ENCODE data around the gene JMJD8. TPM values are rescaled to one million over a fixed set of nuclear protein-coding genes. Genes with fewer than 3 reads are reported as not detected.

The JMJD8 gene
- total RNA-seq, 4 donors from 2014 or later: 72.8 to 156 (median 124) TPM

DNA sequence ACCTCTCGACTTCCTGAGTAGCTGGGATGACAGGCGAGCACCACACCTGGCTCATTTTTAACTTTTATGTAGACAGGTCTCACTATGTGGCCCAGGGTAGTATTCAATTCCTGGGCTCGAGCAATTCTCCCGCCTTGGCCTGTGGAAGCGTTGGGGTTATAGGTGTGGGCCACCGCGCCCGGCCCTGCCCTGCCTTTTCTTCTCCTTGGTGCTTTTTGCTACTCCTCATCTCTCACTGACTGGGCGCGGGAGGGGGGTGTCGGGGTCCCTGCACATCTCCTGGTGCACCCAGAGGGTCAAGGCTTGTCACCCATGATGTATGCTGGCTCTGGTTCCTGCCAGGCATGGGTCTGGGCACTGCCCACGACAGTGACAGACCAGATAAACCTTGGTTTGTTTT is 39.6 kb downstream of the JMJD8 start:
- intact Hi-C loops (cut with DNase I): no loop called here
- Histone ChIP-seq H3K4me3 (replicated peaks in 1 of 3) (no peak overlapping the region), H3K27me3 (no peaks in the 10 kb centered on the region), H3K36me3 (no peaks in the 10 kb centered on the region), H3K4me1 (peaks cover 51 to 68% of the 10 kb centered on the region in 2 donors), H3K9me3 (no peaks in the 10 kb centered on the region), H3K27ac (no peak overlapping the region)
- 93 to 98% methylated on average over 12 of the region's 12 CpGs for WGBS, 2 donors
- no peak for DNase-seq
- TF ChIP-seq, protein P1, sequence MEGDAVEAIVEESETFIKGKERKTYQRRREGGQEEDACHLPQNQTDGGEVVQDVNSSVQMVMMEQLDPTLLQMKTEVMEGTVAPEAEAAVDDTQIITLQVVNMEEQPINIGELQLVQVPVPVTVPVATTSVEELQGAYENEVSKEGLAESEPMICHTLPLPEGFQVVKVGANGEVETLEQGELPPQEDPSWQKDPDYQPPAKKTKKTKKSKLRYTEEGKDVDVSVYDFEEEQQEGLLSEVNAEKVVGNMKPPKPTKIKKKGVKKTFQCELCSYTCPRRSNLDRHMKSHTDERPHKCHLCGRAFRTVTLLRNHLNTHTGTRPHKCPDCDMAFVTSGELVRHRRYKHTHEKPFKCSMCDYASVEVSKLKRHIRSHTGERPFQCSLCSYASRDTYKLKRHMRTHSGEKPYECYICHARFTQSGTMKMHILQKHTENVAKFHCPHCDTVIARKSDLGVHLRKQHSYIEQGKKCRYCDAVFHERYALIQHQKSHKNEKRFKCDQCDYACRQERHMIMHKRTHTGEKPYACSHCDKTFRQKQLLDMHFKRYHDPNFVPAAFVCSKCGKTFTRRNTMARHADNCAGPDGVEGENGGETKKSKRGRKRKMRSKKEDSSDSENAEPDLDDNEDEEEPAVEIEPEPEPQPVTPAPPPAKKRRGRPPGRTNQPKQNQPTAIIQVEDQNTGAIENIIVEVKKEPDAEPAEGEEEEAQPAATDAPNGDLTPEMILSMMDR (IDR thresholded peaks at IDR 0.05): no peak
- TF ChIP-seq POLR2A (IDR thresholded peaks at IDR 0.05): no peak

DNA sequence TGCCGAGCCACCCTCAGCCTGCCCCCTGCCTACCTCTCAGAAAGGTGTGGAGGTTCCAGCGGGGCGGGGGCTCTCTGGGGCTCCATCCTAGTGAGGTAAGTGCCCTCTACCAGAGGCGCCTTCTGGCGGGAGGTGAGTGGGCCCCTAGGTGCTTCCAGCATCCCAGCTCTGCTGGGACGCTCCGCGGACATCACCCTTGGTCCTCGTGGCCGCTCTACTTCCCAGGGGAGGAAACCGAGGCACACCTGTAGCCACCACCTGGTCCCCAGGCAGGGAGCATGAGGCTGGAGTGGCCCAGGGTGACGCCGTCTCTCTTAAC is 41.1 kb downstream of the JMJD8 start:
- no peak for DNase-seq
- H3K27ac ChIP-seq: peak overlapping the region; percentile 25 to 86 (median 54)
- intact Hi-C loops (cut with DNase I): no loop called here
- TF ChIP-seq POLR2A (IDR thresholded peaks at IDR 0.05): no peak
- TF ChIP-seq, protein P1 (IDR thresholded peaks at IDR 0.05): no peak
- peak overlapping the region in 2 of 3 donors; percentile 64 to 93 for H3K4me3 ChIP-seq (replicated peaks in 1 of 3)
- no peaks in the 10 kb centered on the region for H3K9me3 ChIP-seq
- H3K36me3 ChIP-seq: no peaks in the 10 kb centered on the region
- no peaks in the 10 kb centered on the region for H3K27me3 ChIP-seq
- H3K4me1 ChIP-seq: peaks cover 43 to 63% of the 10 kb centered on the region in 2 donors
- 71 to 84% methylated on average over 3 to 8 of the region's 13 CpGs for WGBS, 2 donors

DNA sequence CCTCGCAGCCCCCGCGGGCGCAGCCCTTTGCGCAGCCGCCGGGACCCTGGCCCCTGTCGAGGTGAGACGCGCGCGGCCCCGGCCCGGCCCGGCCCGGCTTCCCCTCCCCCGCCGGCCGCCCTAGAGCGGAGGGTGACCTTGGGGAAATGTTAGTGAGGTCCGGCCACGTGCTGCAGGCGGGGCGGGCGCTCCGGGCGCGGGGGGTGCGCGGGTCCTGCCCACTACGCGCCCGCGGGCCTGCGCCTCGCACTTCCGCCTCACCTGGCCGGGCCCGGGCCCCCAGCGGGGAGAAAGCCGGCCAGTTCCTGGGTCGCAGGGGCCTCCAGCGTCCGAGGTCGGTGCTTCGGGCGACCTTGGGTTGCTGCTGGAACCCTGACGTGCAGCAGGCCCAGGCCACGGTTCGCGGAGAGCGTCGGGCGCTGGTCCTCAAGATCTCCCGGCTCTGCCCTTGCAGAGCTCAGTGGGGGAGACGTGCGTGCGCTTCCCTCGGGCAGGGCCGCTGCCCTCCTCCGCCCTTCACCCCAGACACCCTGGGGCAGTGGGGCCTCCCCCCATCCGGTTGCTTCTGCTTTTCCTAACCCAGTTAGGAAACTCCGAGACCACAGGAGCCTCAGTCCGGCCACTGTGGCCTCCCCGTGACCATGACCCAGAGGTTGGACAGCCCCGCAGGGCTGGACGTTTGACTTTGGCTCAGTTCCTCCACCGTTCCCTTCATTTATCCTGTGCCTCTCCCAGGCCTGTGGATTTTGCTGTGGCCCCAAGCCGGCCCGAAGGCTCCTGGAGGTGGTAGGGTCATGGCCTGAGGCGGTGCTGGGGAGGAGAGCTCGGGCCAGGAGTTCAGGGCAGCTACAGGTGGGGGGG is 41.7 kb downstream of the JMJD8 start:
- Histone ChIP-seq H3K27ac (peak overlapping the region; percentile 71 to 86 (median 83)), H3K4me3 (replicated peaks in 1 of 3) (peak overlapping the region; percentile 31 to 93 (median 64)), H3K9me3 (no peaks in the 10 kb centered on the region), H3K36me3 (no peaks in the 10 kb centered on the region), H3K4me1 (peaks cover 43 to 63% of the 10 kb centered on the region in 2 donors), H3K27me3 (no peaks in the 10 kb centered on the region)
- intact Hi-C loops (cut with DNase I): no loop called here
- TF ChIP-seq, protein P1 (IDR thresholded peaks at IDR 0.05): no peak
- TF ChIP-seq POLR2A (IDR thresholded peaks at IDR 0.05): no peak
- peak; percentile 79 to 82 for DNase-seq
- 15 to 59% methylated on average over 11 to 18 of the region's 72 CpGs for WGBS, 2 donors

DNA sequence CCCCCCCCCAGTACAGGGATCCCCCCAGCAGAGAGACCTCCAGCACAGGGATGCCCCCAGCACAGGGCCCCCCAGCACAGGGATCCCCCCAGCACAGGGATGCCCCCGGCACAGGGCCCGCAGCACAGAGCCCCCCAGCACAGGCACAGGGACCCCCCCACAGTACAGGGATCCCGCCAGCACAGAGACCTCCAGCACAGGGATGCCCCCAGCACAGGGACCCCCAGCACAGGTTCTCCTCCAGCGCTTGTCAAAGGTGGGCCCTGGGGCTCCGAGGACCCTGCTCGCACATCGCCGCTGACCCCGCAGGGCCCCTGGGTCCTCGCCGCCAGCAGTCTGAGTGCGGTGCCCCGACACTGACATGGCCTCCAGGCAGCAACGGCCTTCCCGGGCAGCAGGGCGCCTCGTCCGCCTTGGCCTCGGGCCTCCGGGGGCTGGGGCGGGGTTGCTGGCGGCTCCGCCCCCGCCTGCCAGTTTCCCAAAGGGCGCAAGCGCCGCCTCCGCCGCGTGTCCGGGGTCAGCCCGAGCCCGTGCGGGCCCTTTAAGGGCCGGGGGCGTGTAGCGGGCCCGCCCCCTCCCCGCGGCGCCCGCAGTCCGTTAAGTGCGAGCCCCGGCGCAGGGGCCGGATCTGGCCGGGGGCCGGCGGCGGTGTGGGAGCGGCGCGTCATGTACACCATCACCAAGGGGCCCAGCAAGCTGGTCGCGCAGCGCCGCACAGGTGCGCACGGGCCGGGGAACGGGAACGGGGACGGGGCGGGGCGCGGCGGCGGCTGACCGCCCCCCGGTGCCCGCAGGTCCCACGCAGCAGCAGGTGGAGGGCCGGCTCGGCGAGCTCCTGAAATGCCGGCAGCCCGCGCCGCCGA is 42.6 kb downstream of the JMJD8 start, which contains the start of gene MCRIP2:
Gene MCRIP2 (plus strand): TSS at position 503 of the 863 bp plus-strand sequence. CDS start 164 bp downstream, at position 667.
- TF ChIP-seq POLR2A (IDR thresholded peaks at IDR 0.05): peak; percentile 2 to 73
- TF ChIP-seq, protein P1 (IDR thresholded peaks at IDR 0.05): no peak

More for the DNA sequence above, 42.6 kb downstream of the JMJD8 start, which contains the start of gene MCRIP2:
- intact Hi-C loops (cut with DNase I): no loop called here
- peaks cover 36 to 57% of the 10 kb centered on the region in 2 donors for H3K4me1 ChIP-seq
- no peaks in the 10 kb centered on the region for H3K36me3 ChIP-seq
- peak within 1 kb of the TSS; percentile 71 to 86 (median 83) for H3K27ac ChIP-seq
- peak within 1 kb of the TSS; percentile 31 to 93 (median 64) for H3K4me3 ChIP-seq (replicated peaks in 1 of 3)
- H3K9me3 ChIP-seq: no peaks in the 10 kb centered on the region
- no CpG with 5 or more reads among the region's 81 CpGs for WGBS, 2 donors
- H3K27me3 ChIP-seq: no peaks in the 10 kb centered on the region
- peak; percentile 91 for DNase-seq

Measured in thyroid gland (tissue), 4 donors.